Upper lobe of left lung (tissue), 6 donors: ENCODE measurements around the gene NFAT5. TPM values are rescaled to one million over a fixed set of nuclear protein-coding genes. Genes with fewer than 3 reads are reported as not detected.

Experiments
- ATAC-seq, 2 donors: fragments of 200-7000 bp; cut with Tn5 transposase; one replicate each; pipeline ENCODE4 v1.9.1; 2022; ENCODE audit warnings: mild to moderate bottlenecking in 2 of 2, moderate library complexity in 2 of 2; ENCODE audit not compliant: low FRiP score in 2 of 2
- DNase-seq, 2 donors: peaks; one replicate each; pipeline ENCODE4 v3.0.0-alpha.2; 2019 to 2020
- H3K27ac ChIP-seq, 4 donors: fragments of 200-600 bp; sonication (generic); one replicate each; pipeline ENCODE4 v1.5.1; 2016 to 2019
- H3K27me3 ChIP-seq, 4 donors: fragments of 200-600 bp; sonication (generic); one replicate each; pipeline ENCODE4 v1.5.1; 2017 to 2019
- H3K36me3 ChIP-seq, 4 donors: fragments of 200-600 bp; sonication (generic); one replicate each; pipeline ENCODE4 v1.5.1; 2016 to 2019
- H3K4me1 ChIP-seq, 4 donors: fragments of 200-600 bp; sonication (generic); one replicate each; pipeline ENCODE4 v1.5.1; 2018 to 2019
- H3K4me3 ChIP-seq, 4 donors: fragments of 200-600 bp; sonication (generic); one replicate each; pipeline ENCODE4 v1.5.1; 2017 to 2019; ENCODE audit warnings: mild to moderate bottlenecking in 2 of 4, moderate library complexity in 1 of 4
- H3K9me3 ChIP-seq, 4 donors: fragments of 200-600 bp; sonication (generic); one replicate each; pipeline ENCODE4 v1.5.1; 2018 to 2019
- EP300 ChIP-seq, 4 donors: sonication (generic); formaldehyde crosslinking; IDR thresholded peaks; one replicate each; pipeline ENCODE4 v1.5.1; 2017; ENCODE audit warnings: antibody characterized with exemption in 4 of 4, control low read depth in 2 of 4
- POLR2A ChIP-seq, 4 donors: fragments of 450-650 bp; IDR thresholded peaks; one replicate each; pipeline ENCODE4 v1.5.1; 2016 to 2017; ENCODE audit warnings: antibody characterized with exemption in 4 of 4, mild to moderate bottlenecking in 2 of 4
- POLR2AphosphoS5 ChIP-seq, 2 donors: sonication (generic); formaldehyde crosslinking; IDR thresholded peaks; one replicate each; pipeline ENCODE4 v1.5.1; 2017; ENCODE audit warnings: antibody characterized with exemption in 2 of 2
- WGBS, 2 donors: methylation state at CpG; one replicate each; pipeline ENCODE4 v1.1.5; 2017 to 2018; 5-methylcytosine and 5-hydroxymethylcytosine counted together
- total RNA-seq, 6 donors: library from RNA; depleted of rRNA in 4 of 6; stranded (reverse); fragments of >200 nt in 4 of 6; gene quantifications; one replicate each; pipeline versions ENCODE4 v1.1.0 to v1.2.1, GENCODE V29; 2016 to 2021
- TF ChIP-seq, protein P1 (sequence below), 6 experiments: fragments of 450-650 bp in 4 of 6; fragments of 200-600 bp in 2 of 6; sonication (generic) in 2 of 6; IDR thresholded peaks; one replicate each; pipeline ENCODE4 v1.5.1; 2016 to 2019; ENCODE audit warnings: antibody characterized with exemption in 6 of 6
- donor health status: DM: no; HTN: no; CAD: no; lungs with moderate emphysema.
- donor health status: DM: no; HTN: yes; CAD: no; lungs with severe emphysema.

NFAT5 gene
- total RNA-seq, 6 donors from 2014 or later = 36.0 to 80.7 (median 50.4) TPM

DNA sequence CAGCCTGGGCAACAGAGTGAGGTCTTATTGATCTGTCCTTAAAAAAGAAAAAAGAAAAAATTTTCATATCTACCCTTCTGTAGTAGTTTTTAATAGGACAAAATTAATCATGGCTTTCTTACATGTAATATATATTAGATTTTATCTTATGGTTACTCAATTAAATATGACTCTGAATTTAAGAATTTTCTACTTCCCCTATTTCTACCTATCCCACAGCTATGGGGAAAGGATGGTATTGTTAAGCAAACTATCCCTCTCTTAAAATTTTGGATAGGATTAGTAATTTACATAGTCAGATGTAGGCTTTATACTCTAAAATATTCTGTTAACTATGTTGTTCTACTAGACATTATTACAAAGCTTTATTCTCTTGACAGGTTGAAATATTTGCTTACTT lies 98.1 kb downstream of the NFAT5 start:
- Histone ChIP-seq H3K9me3 (no peaks in the 10 kb centered on the region), H3K36me3 (peaks cover 0 to 47% (median 12%) of the 10 kb centered on the region in 4 donors), H3K4me1 (no peaks in the 10 kb centered on the region), H3K4me3 (no peak overlapping the region), H3K27ac (no peak overlapping the region), H3K27me3 (no peaks in the 10 kb centered on the region)
- ATAC-seq (no peak), DNase-seq (no peak)
- TF ChIP-seq, protein P1, sequence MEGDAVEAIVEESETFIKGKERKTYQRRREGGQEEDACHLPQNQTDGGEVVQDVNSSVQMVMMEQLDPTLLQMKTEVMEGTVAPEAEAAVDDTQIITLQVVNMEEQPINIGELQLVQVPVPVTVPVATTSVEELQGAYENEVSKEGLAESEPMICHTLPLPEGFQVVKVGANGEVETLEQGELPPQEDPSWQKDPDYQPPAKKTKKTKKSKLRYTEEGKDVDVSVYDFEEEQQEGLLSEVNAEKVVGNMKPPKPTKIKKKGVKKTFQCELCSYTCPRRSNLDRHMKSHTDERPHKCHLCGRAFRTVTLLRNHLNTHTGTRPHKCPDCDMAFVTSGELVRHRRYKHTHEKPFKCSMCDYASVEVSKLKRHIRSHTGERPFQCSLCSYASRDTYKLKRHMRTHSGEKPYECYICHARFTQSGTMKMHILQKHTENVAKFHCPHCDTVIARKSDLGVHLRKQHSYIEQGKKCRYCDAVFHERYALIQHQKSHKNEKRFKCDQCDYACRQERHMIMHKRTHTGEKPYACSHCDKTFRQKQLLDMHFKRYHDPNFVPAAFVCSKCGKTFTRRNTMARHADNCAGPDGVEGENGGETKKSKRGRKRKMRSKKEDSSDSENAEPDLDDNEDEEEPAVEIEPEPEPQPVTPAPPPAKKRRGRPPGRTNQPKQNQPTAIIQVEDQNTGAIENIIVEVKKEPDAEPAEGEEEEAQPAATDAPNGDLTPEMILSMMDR (IDR thresholded peaks at IDR 0.05) = no peak
- TF ChIP-seq EP300 (IDR thresholded peaks at IDR 0.05) (no peak), POLR2AphosphoS5 (IDR thresholded peaks at IDR 0.05) (no peak), POLR2A (IDR thresholded peaks at IDR 0.05) (no peak)

DNA sequence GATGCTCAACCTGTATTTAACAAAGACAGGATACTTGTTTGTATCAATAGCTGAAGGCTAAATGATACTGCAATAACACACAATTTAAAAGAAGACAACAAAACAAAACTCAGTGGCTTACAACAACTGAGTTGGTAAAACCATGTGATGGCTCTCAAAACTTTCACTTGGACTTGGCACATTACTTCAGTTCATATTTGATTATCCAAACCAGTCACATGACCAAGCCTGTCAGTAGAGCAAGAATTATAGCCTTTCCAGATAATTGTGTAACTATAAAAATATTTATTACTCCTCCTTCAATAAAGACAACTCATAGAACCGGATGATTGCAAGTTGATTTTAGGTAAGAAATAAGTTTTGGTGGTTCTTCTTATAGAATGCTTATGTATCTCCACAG lies 103.8 kb downstream of the NFAT5 start:
- 55% methylated on average over 1 of the region's 1 CpG for WGBS, 2 donors
- Histone ChIP-seq H3K36me3 (peaks cover 9 to 54% (median 24%) of the 10 kb centered on the region in 4 donors), H3K4me1 (peaks cover 0 to 3% (median 0%) of the 10 kb centered on the region in 4 donors), H3K27me3 (no peaks in the 10 kb centered on the region), H3K27ac (no peak overlapping the region), H3K9me3 (no peaks in the 10 kb centered on the region), H3K4me3 (no peak overlapping the region)
- DNase-seq (no peak), ATAC-seq (no peak)
- no peak for TF ChIP-seq EP300 (IDR thresholded peaks at IDR 0.05)
- no peak for TF ChIP-seq POLR2A (IDR thresholded peaks at IDR 0.05)
- TF ChIP-seq POLR2AphosphoS5 (IDR thresholded peaks at IDR 0.05) = no peak
- TF ChIP-seq, protein P1 (IDR thresholded peaks at IDR 0.05) = no peak

DNA sequence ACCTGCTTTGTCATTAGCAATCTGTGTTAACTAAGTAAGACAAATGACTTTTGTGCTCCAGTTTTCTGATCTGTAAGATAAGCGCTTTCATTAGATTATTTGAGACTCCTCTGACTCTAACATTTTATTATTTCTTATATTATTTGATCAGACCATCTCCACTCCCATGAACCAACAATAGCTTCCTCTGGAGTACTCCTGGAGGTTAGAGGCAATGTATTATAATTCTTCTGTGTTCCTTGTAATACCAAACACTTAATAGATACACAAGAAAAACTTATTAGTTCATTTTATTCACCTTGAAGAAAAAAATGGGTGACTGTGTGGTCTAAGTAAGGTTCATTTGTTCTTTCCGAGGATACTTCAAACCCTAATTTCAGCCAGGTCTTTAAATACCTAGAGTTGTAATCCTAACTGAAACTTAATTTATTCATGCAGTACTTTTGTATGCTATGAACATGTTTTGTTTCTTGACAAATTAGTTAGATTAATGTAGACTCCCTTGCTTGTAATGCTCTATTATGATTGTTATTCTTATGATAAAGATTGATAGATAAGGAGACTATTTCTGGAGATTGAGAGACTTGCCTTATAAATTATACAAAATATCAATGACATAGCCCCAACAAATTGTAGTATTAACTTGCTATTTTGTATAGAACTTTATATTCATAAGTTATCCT lies 106.7 kb downstream of the NFAT5 start:
- Histone ChIP-seq H3K27me3 (no peaks in the 10 kb centered on the region), H3K27ac (no peak overlapping the region), H3K4me3 (no peak overlapping the region), H3K4me1 (peaks cover 0 to 3% (median 0%) of the 10 kb centered on the region in 4 donors), H3K36me3 (peaks cover 9 to 72% (median 25%) of the 10 kb centered on the region in 4 donors), H3K9me3 (no peaks in the 10 kb centered on the region)
- DNase-seq (no peak), ATAC-seq (no peak)
- WGBS, 2 donors = 95 to 100% methylated on average over 2 of the region's 2 CpGs
- TF ChIP-seq EP300 (IDR thresholded peaks at IDR 0.05) (no peak), POLR2AphosphoS5 (IDR thresholded peaks at IDR 0.05) (no peak), POLR2A (IDR thresholded peaks at IDR 0.05) (no peak)
- TF ChIP-seq, protein P1 (IDR thresholded peaks at IDR 0.05) = no peak

DNA sequence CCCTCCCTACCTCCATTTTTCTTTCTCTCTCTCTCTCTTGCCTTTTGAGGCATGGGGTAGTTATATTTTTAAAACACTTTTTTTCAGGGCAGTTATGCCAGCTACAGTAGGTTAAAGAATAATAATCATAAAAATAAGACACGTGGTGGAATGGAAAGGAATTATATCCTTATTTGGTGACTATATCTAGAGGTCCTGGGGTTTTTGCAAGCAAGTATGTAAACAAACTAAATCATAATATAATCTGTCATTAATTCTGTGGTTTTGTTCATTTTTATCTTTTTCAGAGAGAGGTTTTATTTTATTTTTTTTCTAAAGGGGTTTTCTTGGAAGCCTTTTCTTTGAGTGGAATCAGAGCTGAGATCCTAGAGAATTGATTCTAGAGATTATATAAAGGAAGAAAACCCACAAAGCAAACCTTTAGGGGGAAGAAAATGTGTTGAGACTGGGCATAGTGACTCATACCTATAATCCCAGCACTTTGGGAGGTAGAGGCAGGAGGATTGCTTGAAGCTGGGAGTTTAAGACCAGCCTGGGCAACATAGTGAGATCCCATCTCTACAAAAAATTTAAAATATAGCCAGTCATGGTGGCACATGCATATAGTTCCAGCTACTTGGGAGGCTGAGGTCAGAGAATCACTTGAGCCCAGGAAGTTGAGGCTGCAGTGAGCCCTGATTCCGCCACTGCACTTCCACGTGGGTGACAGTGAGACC lies 107.4 kb downstream of the NFAT5 start:
- 67 to 76% methylated on average over 3 of the region's 3 CpGs for WGBS, 2 donors
- ATAC-seq (no peak), DNase-seq (no peak)
- Histone ChIP-seq H3K27me3 (no peaks in the 10 kb centered on the region), H3K4me3 (no peak overlapping the region), H3K36me3 (peaks cover 9 to 76% (median 30%) of the 10 kb centered on the region in 4 donors), H3K4me1 (peaks cover 0 to 3% (median 0%) of the 10 kb centered on the region in 4 donors), H3K9me3 (no peaks in the 10 kb centered on the region), H3K27ac (no peak overlapping the region)
- TF ChIP-seq POLR2A (IDR thresholded peaks at IDR 0.05) = no peak
- TF ChIP-seq, protein P1 (IDR thresholded peaks at IDR 0.05) = no peak
- no peak for TF ChIP-seq POLR2AphosphoS5 (IDR thresholded peaks at IDR 0.05)
- no peak for TF ChIP-seq EP300 (IDR thresholded peaks at IDR 0.05)
